ENCODE data around the gene CD151.

CD151 gene

DNA sequence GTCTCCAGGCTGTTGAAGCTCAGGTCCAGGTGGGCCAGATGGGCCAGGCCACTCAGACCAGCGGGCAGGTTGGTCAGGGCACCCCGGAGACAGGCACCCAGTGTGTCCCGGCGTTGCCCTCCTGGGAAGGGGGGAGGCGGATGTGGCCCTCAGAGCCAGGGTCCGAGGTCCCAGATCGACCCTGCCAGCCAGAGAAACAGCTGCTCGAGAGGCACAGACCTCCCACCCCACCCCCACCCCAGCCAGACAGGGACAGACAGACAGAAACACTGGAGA, 29.3 kb upstream of the CD151 start:
- Histone ChIP-seq H3K4me1 (ENCODE audit: insufficient read depth, low read length) (no peaks in the 10 kb centered on the region; the same call in 1 of the 2 replicates), H3K9ac (ENCODE audit: low read depth, low read length) (peak overlapping the region; percentile 74; the same call in 1 of the 2 replicates), H3K9me3 (ENCODE audit: control insufficient read depth, insufficient read depth, low read length) (no peaks in the 10 kb centered on the region), H3K36me3 (ENCODE audit: insufficient read depth, low read length) (peaks cover 8% of the 10 kb centered on the region)

DNA sequence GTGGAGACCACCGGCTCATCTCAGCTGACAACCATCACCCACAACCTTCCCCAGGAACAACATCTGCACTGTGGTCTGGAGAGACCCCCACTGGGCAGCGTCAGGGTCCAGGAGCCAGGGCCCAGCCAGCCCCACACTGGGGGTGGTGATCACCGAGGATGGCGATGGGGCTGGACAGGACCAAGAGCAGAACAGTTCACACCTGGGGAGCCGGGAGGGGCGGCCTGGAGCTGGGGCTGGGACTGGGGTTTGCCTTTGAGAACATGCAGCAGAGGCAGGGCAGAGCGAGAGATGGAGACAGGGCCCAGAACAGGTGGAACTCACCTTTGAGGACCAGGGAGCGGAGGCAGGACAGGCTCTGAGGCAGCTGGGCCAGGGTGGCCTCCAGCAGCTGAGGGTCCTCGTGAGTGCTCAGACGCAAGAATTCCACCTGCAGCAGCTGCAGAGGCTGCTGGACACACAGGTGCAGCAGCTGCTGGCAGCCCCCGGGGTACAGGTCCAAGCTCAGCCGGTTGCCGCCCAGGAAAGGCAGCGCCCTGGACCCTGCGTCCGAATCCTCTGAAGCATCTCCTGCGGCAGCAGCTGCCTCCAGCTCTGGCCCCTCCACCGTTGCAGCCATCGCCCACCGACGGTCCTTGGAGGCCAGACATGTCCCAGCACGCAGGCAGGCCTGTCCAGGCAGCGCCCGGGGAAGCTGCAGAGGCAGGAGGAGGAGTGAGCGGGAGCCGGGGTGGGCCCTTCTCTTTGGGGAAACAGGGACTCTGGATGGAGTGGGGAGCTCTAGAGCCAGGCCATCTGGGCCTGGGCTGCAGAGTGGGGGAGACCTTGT, 28.8 kb upstream of the CD151 start:
- no peaks in the 10 kb centered on the region for H3K9me3 ChIP-seq (ENCODE audit: control insufficient read depth, insufficient read depth, low read length)
- H3K9ac ChIP-seq (ENCODE audit: low read depth, low read length), result peak overlapping the region; percentile 74
- H3K4me1 ChIP-seq (ENCODE audit: insufficient read depth, low read length), result no peaks in the 10 kb centered on the region; the same call in 1 of the 2 replicates
- peaks cover 8% of the 10 kb centered on the region for H3K36me3 ChIP-seq (ENCODE audit: insufficient read depth, low read length)

DNA sequence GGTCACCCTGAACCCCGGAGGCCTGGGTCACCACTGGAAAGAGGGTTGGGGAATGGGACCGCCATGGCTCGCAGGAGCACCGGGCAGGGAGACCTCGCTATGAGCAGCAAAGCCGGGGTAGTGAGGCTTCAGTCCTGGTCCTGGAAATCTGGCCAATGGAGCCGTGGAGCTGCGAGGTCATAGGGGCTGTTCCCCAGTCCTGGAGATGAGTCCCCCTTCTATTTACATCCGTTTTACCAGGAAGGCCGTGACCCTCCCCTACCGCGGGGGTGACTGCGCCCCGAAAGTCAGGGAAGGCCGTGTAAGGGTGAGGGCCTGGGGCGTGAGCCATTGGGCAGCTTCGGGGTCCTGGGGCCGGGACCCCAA, 28.2 kb upstream of the CD151 start:
- Histone ChIP-seq H3K36me3 (ENCODE audit: insufficient read depth, low read length) (peaks cover 8% of the 10 kb centered on the region), H3K4me1 (ENCODE audit: insufficient read depth, low read length) (no peaks in the 10 kb centered on the region; the same call in 1 of the 2 replicates), H3K9ac (ENCODE audit: low read depth, low read length) (peak overlapping the region; percentile 74), H3K9me3 (ENCODE audit: control insufficient read depth, insufficient read depth, low read length) (no peaks in the 10 kb centered on the region)

DNA sequence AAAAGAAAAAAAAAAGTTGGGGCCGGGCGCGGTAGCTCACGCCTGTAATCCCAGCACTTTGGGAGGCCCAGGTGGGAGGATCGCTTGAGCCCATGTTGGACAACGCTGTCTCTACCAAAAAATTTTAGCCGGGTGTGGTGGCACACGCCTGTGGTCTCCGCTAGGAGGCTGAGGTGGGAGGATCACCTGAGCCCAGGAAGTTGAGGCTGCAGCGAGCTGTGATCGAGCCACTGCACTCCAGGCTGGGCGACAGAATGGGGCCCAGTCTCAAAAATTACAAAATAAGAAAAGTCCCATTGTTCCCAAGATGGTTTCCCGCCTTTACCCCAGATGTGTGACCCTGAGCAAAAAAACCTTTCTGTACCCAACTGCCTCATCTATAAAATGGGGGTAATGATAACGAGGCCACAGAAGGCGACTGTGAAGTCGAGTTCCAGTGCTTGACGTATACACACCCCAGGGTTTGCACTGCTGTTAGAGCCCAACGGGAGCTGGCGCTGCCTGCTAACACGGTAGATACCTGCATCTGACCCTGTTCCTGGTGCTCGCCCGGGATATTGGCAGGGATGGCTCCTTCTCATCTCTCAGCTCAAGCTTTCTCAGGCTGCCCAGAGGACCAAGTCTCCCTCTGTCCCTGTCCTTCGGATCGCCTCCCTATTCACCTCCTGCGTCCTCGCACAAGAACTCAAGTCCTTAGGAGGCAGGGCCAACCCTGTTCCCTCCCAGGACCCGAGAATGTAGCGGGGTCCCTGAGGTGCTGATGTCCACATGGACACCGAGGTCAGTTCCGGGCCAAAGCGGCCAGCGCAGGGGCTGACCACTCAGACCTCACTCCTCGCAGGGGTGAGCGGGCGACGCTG, 24.1 kb upstream of the CD151 start:
- no peaks in the 10 kb centered on the region; the same call in 1 of the 2 replicates for H3K4me1 ChIP-seq (ENCODE audit: insufficient read depth, low read length)
- H3K36me3 ChIP-seq (ENCODE audit: insufficient read depth, low read length), result peaks cover 21% of the 10 kb centered on the region
- H3K9ac ChIP-seq (ENCODE audit: low read depth, low read length), result peak overlapping the region; percentile 85

DNA sequence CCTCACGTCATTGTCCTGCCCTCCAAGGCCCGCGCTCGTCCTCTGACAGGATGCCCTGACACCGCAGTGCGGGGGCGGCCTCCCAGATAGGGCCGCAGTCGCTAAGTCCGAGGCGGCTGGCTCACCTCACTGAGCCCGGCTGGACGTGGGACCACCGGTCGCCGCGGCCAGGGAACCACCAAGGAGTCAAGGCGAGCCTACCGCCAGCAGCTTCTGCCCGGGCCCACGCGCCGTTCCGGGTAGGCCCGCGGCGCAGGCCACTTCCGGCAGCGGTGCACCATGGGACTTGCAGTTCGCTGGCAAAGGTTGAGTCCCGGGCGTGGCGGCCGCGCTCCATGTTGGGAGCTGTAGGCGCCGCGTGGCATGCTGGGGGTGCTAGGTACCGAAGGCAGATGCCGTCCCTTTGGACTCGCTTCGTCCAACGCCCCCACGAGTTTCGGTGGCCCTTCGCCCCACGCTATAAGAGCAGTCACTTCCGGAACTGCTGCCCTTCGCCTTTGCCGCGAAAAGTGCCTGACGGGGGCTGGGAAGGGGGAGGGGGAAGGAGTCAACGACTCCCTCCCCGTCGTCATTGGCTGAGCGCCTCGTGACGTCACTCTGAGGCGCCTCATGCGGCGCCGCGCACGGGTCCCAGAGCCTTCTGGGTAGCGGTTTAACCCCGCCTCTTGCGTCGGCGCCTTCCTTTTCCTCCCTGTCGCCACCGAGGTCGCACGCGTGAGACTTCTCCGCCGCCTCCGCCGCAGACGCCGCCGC, 23.3 kb upstream of the CD151 start, which contains the start of gene RPLP2:
RPLP2 (plus strand) TSS at position 681 of the 753 bp plus-strand sequence. CDS start 268 bp downstream, outside the sequence.
- Histone ChIP-seq H3K4me1 (ENCODE audit: insufficient read depth, low read length) (no peaks in the 10 kb centered on the region), H3K9ac (ENCODE audit: low read depth, low read length) (peak within 1 kb of the TSS; percentile 85), H3K9me3 (ENCODE audit: control insufficient read depth, insufficient read depth, low read length) (no peaks in the 10 kb centered on the region), H3K36me3 (ENCODE audit: insufficient read depth, low read length) (peaks cover 21% of the 10 kb centered on the region)

More for the DNA sequence above, 24.1 kb upstream of the CD151 start:
- H3K9me3 ChIP-seq (ENCODE audit: control insufficient read depth, insufficient read depth, low read length), result no peaks in the 10 kb centered on the region

DNA sequence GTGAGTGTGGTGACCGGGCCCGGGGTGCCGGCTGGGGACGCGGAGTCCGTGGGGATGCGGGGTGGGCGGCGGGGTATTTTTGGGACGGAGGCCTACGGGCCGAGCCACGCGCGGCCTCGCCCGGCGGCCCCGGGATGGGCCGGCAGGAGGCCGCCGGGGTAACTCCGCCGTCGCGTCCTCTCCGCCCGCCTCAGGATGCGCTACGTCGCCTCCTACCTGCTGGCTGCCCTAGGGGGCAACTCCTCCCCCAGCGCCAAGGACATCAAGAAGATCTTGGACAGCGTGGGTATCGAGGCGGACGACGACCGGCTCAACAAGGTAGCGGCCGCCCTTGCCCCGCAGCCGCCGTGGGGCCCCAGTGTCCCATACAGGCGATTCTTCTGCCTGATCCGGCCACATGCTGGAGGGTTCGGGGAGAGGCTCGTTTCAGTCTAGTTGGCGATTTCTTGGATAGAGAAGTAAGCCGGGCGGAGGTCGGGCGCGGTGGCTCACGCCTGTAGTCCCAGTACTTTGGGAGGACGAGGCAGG, 22.6 kb upstream of the CD151 start:
- Histone ChIP-seq H3K4me1 (ENCODE audit: insufficient read depth, low read length) (no peaks in the 10 kb centered on the region), H3K36me3 (ENCODE audit: insufficient read depth, low read length) (peaks cover 21% of the 10 kb centered on the region), H3K9me3 (ENCODE audit: control insufficient read depth, insufficient read depth, low read length) (no peaks in the 10 kb centered on the region)

DNA sequence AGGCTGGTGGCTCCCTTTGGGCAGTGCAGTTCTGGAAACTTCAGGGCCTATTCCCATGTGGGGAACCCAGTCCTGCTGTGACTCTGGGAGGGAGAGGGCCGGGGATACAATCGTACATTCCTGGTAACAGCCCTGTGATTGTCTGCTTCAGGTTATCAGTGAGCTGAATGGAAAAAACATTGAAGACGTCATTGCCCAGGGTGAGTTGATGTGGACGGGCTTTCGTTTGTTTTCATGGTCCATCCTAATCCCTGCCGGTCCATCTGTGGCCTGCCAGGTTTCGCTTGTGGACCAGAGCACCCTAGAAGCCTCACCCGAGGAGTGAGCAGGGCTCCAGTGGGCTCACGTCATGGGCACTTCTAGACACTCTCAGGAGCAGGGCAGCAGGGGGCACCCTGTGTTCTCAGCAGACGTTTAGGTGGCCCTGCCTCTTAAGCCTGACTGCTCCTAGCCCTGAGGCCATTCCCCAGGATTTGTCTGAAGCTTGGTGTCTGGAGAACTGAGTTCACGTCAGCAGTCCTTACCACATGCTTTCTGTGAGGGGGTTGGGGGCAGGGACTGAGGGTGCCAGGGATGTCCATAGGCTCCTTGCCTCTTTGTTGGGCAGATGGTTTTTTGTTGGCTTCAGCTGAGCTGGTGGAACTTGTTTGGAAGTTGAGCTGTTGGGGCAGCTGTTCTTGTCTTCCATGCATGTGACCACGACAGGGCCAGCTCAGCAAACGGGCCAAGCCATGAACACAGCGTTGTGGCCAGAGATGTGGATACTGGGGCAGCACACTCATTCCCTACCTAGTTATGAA, 21.1 kb upstream of the CD151 start:
- Histone ChIP-seq H3K9me3 (ENCODE audit: control insufficient read depth, insufficient read depth, low read length) (no peaks in the 10 kb centered on the region), H3K9ac (ENCODE audit: low read depth, low read length) (no peak overlapping the region), H3K4me1 (ENCODE audit: insufficient read depth, low read length) (peaks cover 3% of the 10 kb centered on the region; the same call in 1 of the 2 replicates), H3K36me3 (ENCODE audit: insufficient read depth, low read length) (peaks cover 21% of the 10 kb centered on the region)

More for the DNA sequence above, 22.6 kb upstream of the CD151 start:
- H3K9ac ChIP-seq (ENCODE audit: low read depth, low read length), result peak overlapping the region; percentile 85

DNA sequence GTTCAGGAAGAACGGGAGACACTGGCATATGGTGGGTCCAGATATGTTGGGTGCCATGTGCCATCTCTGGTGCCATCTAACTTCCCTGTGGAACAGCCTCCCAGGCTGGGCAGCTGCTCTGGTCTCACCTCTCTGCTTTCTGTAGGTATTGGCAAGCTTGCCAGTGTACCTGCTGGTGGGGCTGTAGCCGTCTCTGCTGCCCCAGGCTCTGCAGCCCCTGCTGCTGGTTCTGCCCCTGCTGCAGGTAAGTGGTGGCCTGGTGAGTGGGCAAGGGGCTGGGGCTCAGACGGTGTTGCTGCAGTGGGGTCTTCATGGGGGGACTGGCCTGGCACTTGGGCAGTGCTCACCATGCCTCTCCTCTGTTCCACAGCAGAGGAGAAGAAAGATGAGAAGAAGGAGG, 20.4 kb upstream of the CD151 start:
- Histone ChIP-seq H3K9me3 (ENCODE audit: control insufficient read depth, insufficient read depth, low read length) (no peaks in the 10 kb centered on the region), H3K36me3 (ENCODE audit: insufficient read depth, low read length) (peaks cover 21% of the 10 kb centered on the region), H3K9ac (ENCODE audit: low read depth, low read length) (no peak overlapping the region), H3K4me1 (ENCODE audit: insufficient read depth, low read length) (peaks cover 3% of the 10 kb centered on the region; the same call in 1 of the 2 replicates)

DNA sequence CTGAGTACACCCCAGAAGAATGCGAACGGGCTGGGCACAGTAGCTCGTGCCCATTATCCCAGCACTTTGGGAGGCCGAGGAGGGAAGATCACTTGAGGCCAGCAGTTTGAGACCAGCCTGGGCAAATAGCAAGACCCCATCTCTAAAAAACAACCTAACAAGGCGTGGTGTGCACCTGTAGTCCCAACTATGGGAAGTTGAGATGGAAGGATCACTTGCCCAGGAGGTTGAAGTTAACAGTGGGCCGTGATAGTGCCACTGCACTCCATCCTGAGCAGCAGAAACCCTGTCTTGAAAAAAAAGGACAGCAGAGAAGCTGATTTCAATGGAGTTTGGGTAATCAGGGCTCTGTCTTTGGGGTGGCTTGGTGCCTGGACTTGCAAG, 19.7 kb upstream of the CD151 start:
- peaks cover 21% of the 10 kb centered on the region for H3K36me3 ChIP-seq (ENCODE audit: insufficient read depth, low read length)
- H3K4me1 ChIP-seq (ENCODE audit: insufficient read depth, low read length), result peaks cover 3% of the 10 kb centered on the region; the same call in 1 of the 2 replicates
- H3K9me3 ChIP-seq (ENCODE audit: control insufficient read depth, insufficient read depth, low read length), result no peaks in the 10 kb centered on the region
- no peak overlapping the region for H3K9ac ChIP-seq (ENCODE audit: low read depth, low read length)

DNA sequence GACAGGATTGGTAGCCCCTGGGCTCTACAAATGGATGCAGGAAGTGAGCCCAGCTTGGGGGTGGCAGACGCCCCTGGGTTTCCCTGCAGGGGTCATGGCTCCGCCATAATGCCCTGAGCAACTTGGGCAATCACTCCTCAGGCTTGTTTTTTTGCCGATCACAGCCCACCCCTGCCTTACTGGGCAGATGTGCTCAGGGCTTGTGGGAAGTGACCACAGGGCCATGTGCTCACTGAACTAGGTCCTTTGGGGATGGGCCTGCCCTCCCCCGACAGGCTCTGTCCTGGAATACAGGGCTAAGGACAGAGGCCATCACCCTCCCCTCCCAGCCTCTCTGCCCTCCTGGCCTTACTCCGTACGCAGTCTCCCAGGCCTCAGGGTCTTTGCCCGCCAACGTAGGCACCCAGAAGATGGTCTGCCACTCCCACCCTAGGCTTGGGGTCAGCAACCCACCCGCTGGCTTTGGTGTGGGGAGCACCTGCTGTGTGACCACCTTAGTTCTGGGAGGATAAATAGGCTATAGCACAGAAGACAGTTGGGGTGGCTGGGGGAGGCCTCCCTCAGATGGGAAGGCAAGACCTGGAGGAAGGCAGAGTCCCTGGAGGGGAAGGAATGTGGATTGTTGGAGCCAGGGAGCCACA, 19.2 kb upstream of the CD151 start:
- Histone ChIP-seq H3K9ac (ENCODE audit: low read depth, low read length) (no peak overlapping the region), H3K36me3 (ENCODE audit: insufficient read depth, low read length) (peaks cover 21% of the 10 kb centered on the region), H3K9me3 (ENCODE audit: control insufficient read depth, insufficient read depth, low read length) (no peaks in the 10 kb centered on the region), H3K4me1 (ENCODE audit: insufficient read depth, low read length) (peaks cover 9% of the 10 kb centered on the region; the same call in 1 of the 2 replicates)

DNA sequence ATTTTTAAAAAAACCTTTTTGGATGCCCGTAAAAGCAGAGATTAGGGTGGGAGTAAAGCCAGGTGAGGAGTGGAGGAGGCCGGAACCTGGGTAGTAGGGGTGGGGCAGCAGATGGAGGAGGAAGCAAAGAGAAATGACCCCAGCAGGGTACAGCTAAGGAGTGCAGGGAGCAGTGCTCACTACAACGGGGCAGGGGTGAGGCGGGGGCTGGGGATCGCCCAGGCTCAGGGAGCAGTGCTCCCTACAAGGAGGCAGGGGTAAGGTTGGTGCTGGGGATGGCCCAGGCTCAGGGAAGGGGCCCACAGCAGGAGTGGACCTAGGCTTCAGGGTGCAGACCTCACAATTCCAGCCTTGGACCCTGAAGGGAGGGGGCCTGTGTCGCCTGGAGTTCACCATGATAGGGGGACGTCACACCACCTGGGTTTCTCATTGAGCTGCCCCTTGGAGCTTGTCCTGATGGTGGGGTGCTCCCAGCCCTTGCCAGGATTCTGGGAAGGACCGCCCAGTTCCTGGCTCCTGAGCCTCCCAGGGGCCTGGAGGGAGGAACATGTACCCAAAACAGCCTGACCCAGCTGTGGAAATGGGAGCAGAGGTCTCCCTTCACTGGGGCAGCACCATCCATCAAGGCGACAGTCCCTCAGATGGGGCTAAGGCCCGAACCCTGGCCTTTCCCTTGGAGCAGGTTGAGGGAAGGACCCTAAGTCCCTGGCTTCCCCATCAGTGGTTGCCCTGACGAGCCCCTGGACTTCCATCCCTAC, 16.9 kb upstream of the CD151 start:
- Histone ChIP-seq H3K36me3 (ENCODE audit: insufficient read depth, low read length) (peaks cover 19% of the 10 kb centered on the region), H3K9ac (ENCODE audit: low read depth, low read length) (no peak overlapping the region), H3K4me1 (ENCODE audit: insufficient read depth, low read length) (peaks cover 14% of the 10 kb centered on the region; the same call in 1 of the 2 replicates), H3K9me3 (ENCODE audit: control insufficient read depth, insufficient read depth, low read length) (no peaks in the 10 kb centered on the region)

DNA sequence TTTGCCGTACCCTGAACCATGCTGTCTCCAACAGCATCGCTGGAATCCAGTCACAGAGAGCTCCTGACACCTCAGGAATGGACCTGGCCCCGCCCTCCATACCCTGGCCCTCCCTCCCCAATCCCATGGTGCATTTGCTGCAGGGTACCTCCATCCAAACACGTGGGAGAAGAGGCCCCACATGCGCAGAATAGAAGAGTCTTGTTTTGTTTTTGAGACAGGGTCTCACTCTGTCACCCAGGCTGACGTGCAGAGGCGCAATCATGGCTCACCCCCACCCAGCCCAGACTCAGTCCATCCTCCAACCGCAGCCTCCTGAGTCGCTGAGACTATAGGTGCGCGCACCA, 16.3 kb upstream of the CD151 start:
- H3K9me3 ChIP-seq (ENCODE audit: control insufficient read depth, insufficient read depth, low read length), result no peaks in the 10 kb centered on the region
- H3K4me1 ChIP-seq (ENCODE audit: insufficient read depth, low read length), result peaks cover 14% of the 10 kb centered on the region; the same call in 1 of the 2 replicates
- no peak overlapping the region for H3K9ac ChIP-seq (ENCODE audit: low read depth, low read length)
- H3K36me3 ChIP-seq (ENCODE audit: insufficient read depth, low read length), result peaks cover 14% of the 10 kb centered on the region; the same call in 1 of the 2 replicates

All from ES-I3 (cell line).